ENCODE data around the gene MCOLN2. TPM values are rescaled to one million over a fixed set of nuclear protein-coding genes. Genes with fewer than 3 reads are reported as not detected.

The MCOLN2 gene
- total RNA-seq, 1 donor from 2014 or later, result 92.3 TPM

- intact Hi-C loops (cut with micrococcal nuclease), result no loop called here
- H3K9me3 Mint-ChIP-seq, result no peaks in the 10 kb centered on the region
- peaks cover 30% of the 10 kb centered on the region for H3K27me3 Mint-ChIP-seq
Measured at GRCh38 chr1:84889437-84889836, 107.5 kb downstream of the MCOLN2 start.

GRCh38 chr1:84888753-84889152 lies 108.2 kb downstream of the MCOLN2 start:
- H3K27me3 Mint-ChIP-seq, result peaks cover 27% of the 10 kb centered on the region
- DNase-seq, result peak; percentile 58
- peaks cover 22% of the 10 kb centered on the region for H3K4me1 Mint-ChIP-seq
- H3K4me3 Mint-ChIP-seq, result no peak overlapping the region
- H3K36me3 Mint-ChIP-seq (ENCODE audit: low read depth), result no peaks in the 10 kb centered on the region
- intact Hi-C loops (cut with micrococcal nuclease), result no loop called here
- no peaks in the 10 kb centered on the region for H3K9me3 Mint-ChIP-seq
- no peak overlapping the region for H3K27ac Mint-ChIP-seq

More at GRCh38 chr1:84889437-84889836, 107.5 kb downstream of the MCOLN2 start:
- no peaks in the 10 kb centered on the region for H3K36me3 Mint-ChIP-seq (ENCODE audit: low read depth)
- H3K27ac Mint-ChIP-seq, result no peak overlapping the region
- H3K4me3 Mint-ChIP-seq, result no peak overlapping the region
- DNase-seq, result peak; percentile 49
- peaks cover 24% of the 10 kb centered on the region for H3K4me1 Mint-ChIP-seq

- H3K9me3 Mint-ChIP-seq, result peaks cover under 1% of the 10 kb centered on the region
- DNase-seq, result peak; percentile 43
- peaks cover 22% of the 10 kb centered on the region for H3K27me3 Mint-ChIP-seq
- H3K36me3 Mint-ChIP-seq (ENCODE audit: low read depth), result no peaks in the 10 kb centered on the region
- peaks cover 18% of the 10 kb centered on the region for H3K4me1 Mint-ChIP-seq
- no peak overlapping the region for H3K4me3 Mint-ChIP-seq
- intact Hi-C loops (cut with micrococcal nuclease), result no loop called here
- H3K27ac Mint-ChIP-seq, result no peak overlapping the region
Measured at GRCh38 chr1:84887261-84887934, 109.5 kb downstream of the MCOLN2 start.

- no peaks in the 10 kb centered on the region for H3K36me3 Mint-ChIP-seq (ENCODE audit: low read depth)
- H3K9me3 Mint-ChIP-seq, result peaks cover 14% of the 10 kb centered on the region
- intact Hi-C loops (cut with micrococcal nuclease), result no loop called here
- no peak overlapping the region for H3K27ac Mint-ChIP-seq
- H3K4me3 Mint-ChIP-seq, result no peak overlapping the region
- peaks cover 16% of the 10 kb centered on the region for H3K4me1 Mint-ChIP-seq
- peaks cover 19% of the 10 kb centered on the region for H3K27me3 Mint-ChIP-seq
- peak; percentile 38 for DNase-seq
Measured at GRCh38 chr1:84885469-84885868, 111.4 kb downstream of the MCOLN2 start.

- Mint-ChIP-seq H3K27ac (no peak overlapping the region), H3K9me3 (peaks cover 14% of the 10 kb centered on the region), H3K4me1 (peaks cover 12% of the 10 kb centered on the region), H3K36me3 (ENCODE audit: low read depth) (no peaks in the 10 kb centered on the region), H3K27me3 (peaks cover 19% of the 10 kb centered on the region), H3K4me3 (no peak overlapping the region)
- intact Hi-C loops (cut with micrococcal nuclease), result no loop called here
- DNase-seq, result peak; percentile 36
Measured at GRCh38 chr1:84884671-84885389, 112.1 kb downstream of the MCOLN2 start.

GRCh38 chr1:84883286-84883685 lies 113.6 kb downstream of the MCOLN2 start:
- peaks cover 14% of the 10 kb centered on the region for H3K9me3 Mint-ChIP-seq
- H3K27ac Mint-ChIP-seq, result no peak overlapping the region
- peak; percentile 23 for DNase-seq
- intact Hi-C loops (cut with micrococcal nuclease), result no loop called here
- H3K36me3 Mint-ChIP-seq (ENCODE audit: low read depth), result no peaks in the 10 kb centered on the region
- peaks cover 23% of the 10 kb centered on the region for H3K27me3 Mint-ChIP-seq
- no peak overlapping the region for H3K4me3 Mint-ChIP-seq
- peaks cover 2% of the 10 kb centered on the region for H3K4me1 Mint-ChIP-seq

- Mint-ChIP-seq H3K36me3 (ENCODE audit: low read depth) (no peaks in the 10 kb centered on the region), H3K4me1 (peaks cover 2% of the 10 kb centered on the region), H3K4me3 (no peak overlapping the region), H3K9me3 (peaks cover 14% of the 10 kb centered on the region), H3K27me3 (peaks cover 53% of the 10 kb centered on the region), H3K27ac (no peak overlapping the region)
- intact Hi-C loops (cut with micrococcal nuclease), result no loop called here
- DNase-seq, result no peak
Measured at GRCh38 chr1:84877592-84877991, 119.3 kb downstream of the MCOLN2 start.

- Mint-ChIP-seq H3K36me3 (ENCODE audit: low read depth) (no peaks in the 10 kb centered on the region), H3K9me3 (peaks cover 5% of the 10 kb centered on the region), H3K27me3 (peaks cover 53% of the 10 kb centered on the region), H3K4me3 (no peak overlapping the region), H3K27ac (no peak overlapping the region), H3K4me1 (peaks cover 2% of the 10 kb centered on the region)
- DNase-seq, result no peak
- intact Hi-C loops (cut with micrococcal nuclease), result no loop called here
Measured at GRCh38 chr1:84876353-84876752, 120.6 kb downstream of the MCOLN2 start.

Other genes starting within 250 kb of the MCOLN2 start
- gene LPAR3, start 103.9 kb downstream of the MCOLN2 start, total RNA-seq, result 0.19 and 0.21 TPM in 2 replicates
- gene MCOLN3, start 51.4 kb upstream of the MCOLN2 start, total RNA-seq, result 0.51 and 0.66 TPM in 2 replicates
- gene SYDE2, start 203.9 kb upstream of the MCOLN2 start, total RNA-seq, result 1.2 and 1.4 TPM in 2 replicates

All from activated CD4-positive, alpha-beta T cell treated with anti-CD3 and anti-CD28 coated beads, Interleukin-2, amount 10 ng/mL, durations not matched to agents 24 days and 14 days (primary cell).